ENCODE results near the gene XRCC1. TPM values are rescaled to one million over a fixed set of nuclear protein-coding genes. Genes with fewer than 3 reads are reported as not detected.
"Not testable (repeated sequence)": the region's sequence is repeated elsewhere in the genome, so short reads cannot be mapped to it uniquely, and the experiment has no call there.

Gene XRCC1
- total RNA-seq, 1 experiment from 2014 or later, result 23.4 TPM

- H3F3A ChIP-seq (ENCODE audit: low read length, unreplicated experiment), result no peaks in the 10 kb centered on the region
Measured at GRCh38 chr19:43606569-43607229, 31.4 kb upstream of the XRCC1 start.

DNA sequence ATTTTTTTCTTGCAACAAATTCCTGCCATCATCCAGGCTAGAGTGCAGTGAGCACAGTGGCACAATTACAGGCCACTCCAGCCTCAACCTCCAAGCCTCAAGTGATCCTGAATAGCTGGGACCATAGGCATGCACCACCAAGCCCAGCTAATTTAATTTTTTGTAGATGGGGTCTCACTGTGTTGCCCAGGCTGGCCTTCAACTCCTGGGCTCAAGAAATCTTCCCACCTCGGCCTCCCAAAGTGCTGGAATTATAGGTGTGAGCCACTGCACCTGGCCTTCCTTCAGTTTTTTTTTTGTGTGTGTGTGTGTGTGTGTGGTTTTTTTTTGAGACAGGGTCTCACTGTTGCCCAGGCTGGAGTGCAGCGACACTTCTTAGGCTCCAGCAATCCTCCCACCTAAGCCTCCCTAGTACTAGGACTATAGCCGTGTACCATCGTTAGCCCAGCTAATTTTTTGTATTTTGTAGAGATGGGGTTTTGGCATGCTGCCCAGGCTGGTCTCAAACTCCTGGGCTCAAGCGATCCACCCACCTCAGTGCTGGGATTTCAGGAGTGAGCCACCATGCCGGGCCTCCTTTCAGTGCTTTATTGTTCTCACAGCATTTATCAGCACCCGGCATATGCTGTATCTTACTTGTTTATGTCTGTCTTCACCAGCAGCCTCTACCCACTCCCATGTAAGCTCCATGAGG lies 30.7 kb upstream of the XRCC1 start:
- H3K4me1 ChIP-seq (ENCODE audit: insufficient read depth, low read length), result no peaks in the 10 kb centered on the region
- ChIA-PET POLR2A (ENCODE audit: unreplicated experiment) (no interaction called here), CTCF (interaction anchor here (0.5 kb wide), 1 partner anchor 195 kb away, joined by 3 read pairs; no protein-coding TSS in a partner anchor)
- no peaks in the 10 kb centered on the region for H3K79me2 ChIP-seq (ENCODE audit: low read length)
- no peak overlapping the region for H3K4me3 ChIP-seq (ENCODE audit: low read length)
- H3K4me2 ChIP-seq (ENCODE audit: low read length), result no peak overlapping the region
- no peak overlapping the region for H2AFZ ChIP-seq (ENCODE audit: low read length)
- H3K27me3 ChIP-seq (ENCODE audit: low read length), result no peaks in the 10 kb centered on the region
- no peaks in the 10 kb centered on the region; the same call in 1 of the 2 replicates for H3K36me3 ChIP-seq (ENCODE audit: low read depth, low read length)
- H4K20me1 ChIP-seq (ENCODE audit: low read length), result no peaks in the 10 kb centered on the region
- no peak for ATAC-seq
- TF ChIP-seq EZH2phosphoT487 (IDR thresholded peaks at IDR 0.05; ENCODE audit: borderline replicate concordance, low read length) (no peak), CTCF (conservative IDR thresholded peaks at IDR 0.05; ENCODE audit: low read depth, low read length) (no peak), EZH2 (IDR thresholded peaks at IDR 0.05; ENCODE audit: low read length, unreplicated experiment) (no peak)
- H3F3A ChIP-seq (ENCODE audit: low read length, unreplicated experiment), result no peaks in the 10 kb centered on the region
- intact Hi-C loops (cut with micrococcal nuclease), result no loop called here
- BruUV-seq (replicated peaks), result no TSS peak
- DNase-seq, result no peak
- H3K9me3 ChIP-seq (ENCODE audit: low read length), result no peaks in the 10 kb centered on the region
- no peaks in the 10 kb centered on the region for H3K9me2 ChIP-seq (replicated peaks; ENCODE audit: low read length)
- no peak overlapping the region for H3K27ac ChIP-seq (ENCODE audit: low read length)
- H3K9ac ChIP-seq (ENCODE audit: low read length), result no peak overlapping the region

More at GRCh38 chr19:43606569-43607229, 31.4 kb upstream of the XRCC1 start:
- H3K4me3 ChIP-seq (ENCODE audit: low read length), result no peak overlapping the region
- no peak overlapping the region for H3K27ac ChIP-seq (ENCODE audit: low read length)
- H2AFZ ChIP-seq (ENCODE audit: low read length), result no peak overlapping the region
- no peaks in the 10 kb centered on the region for H4K20me1 ChIP-seq (ENCODE audit: low read length)
- no peak overlapping the region for H3K4me2 ChIP-seq (ENCODE audit: low read length)
- no peak overlapping the region for H3K9ac ChIP-seq (ENCODE audit: low read length)
- ChIA-PET POLR2A (ENCODE audit: unreplicated experiment) (no interaction called here), CTCF (no interaction called here)
- no peaks in the 10 kb centered on the region for H3K79me2 ChIP-seq (ENCODE audit: low read length)
- BruUV-seq (replicated peaks), result no TSS peak
- TF ChIP-seq CTCF (conservative IDR thresholded peaks at IDR 0.05; ENCODE audit: low read depth, low read length) (no peak), EZH2 (IDR thresholded peaks at IDR 0.05; ENCODE audit: low read length, unreplicated experiment) (no peak)
- no peaks in the 10 kb centered on the region for H3K36me3 ChIP-seq (ENCODE audit: low read depth, low read length)
- no peaks in the 10 kb centered on the region for H3K4me1 ChIP-seq (ENCODE audit: insufficient read depth, low read length)
- no peaks in the 10 kb centered on the region for H3K27me3 ChIP-seq (ENCODE audit: low read length)
- ATAC-seq (no peak), DNase-seq (no peak)
- no peaks in the 10 kb centered on the region for H3K9me2 ChIP-seq (replicated peaks; ENCODE audit: low read length)
- intact Hi-C loops (cut with micrococcal nuclease), result no loop called here
- no peaks in the 10 kb centered on the region for H3K9me3 ChIP-seq (ENCODE audit: low read length)

GRCh38 chr19:43600326-43600725 lies 25.0 kb upstream of the XRCC1 start:
- H3K27me3 ChIP-seq (ENCODE audit: low read length); ATAC-seq; H3F3A ChIP-seq (ENCODE audit: low read length, unreplicated experiment); H3K36me3 ChIP-seq (ENCODE audit: low read depth, low read length); intact Hi-C loops (cut with micrococcal nuclease); POLR2A ChIA-PET (ENCODE audit: unreplicated experiment); BruUV-seq (replicated peaks); H3K27ac ChIP-seq (ENCODE audit: low read length); H2AFZ ChIP-seq (ENCODE audit: low read length); H3K9ac ChIP-seq (ENCODE audit: low read length); H3K4me3 ChIP-seq (ENCODE audit: low read length); H3K4me2 ChIP-seq (ENCODE audit: low read length); H3K9me2 ChIP-seq (replicated peaks; ENCODE audit: low read length); CTCF ChIA-PET; H4K20me1 ChIP-seq (ENCODE audit: low read length); DNase-seq; H3K9me3 ChIP-seq (ENCODE audit: low read length): not testable (repeated sequence)
- H3K4me1 ChIP-seq (ENCODE audit: insufficient read depth, low read length), result peaks cover 14% of the 10 kb centered on the region
- peaks cover 32% of the 10 kb centered on the region for H3K79me2 ChIP-seq (ENCODE audit: low read length)
